Spinal cord (tissue), 10 donors: ENCODE data around the gene HERC2. TPM values are rescaled to one million over a fixed set of nuclear protein-coding genes. Genes with fewer than 3 reads are reported as not detected.
"Not testable (repeated sequence)": the region's sequence is repeated elsewhere in the genome, so short reads cannot be mapped to it uniquely, and the experiment has no call there.

Experiments used
- DNase-seq, 6 donors: peaks; one replicate each; pipeline versions ENCODE4 v3.0.0 to v3.0.0-alpha.2; 2013 to 2015; ENCODE audit warnings: low spot score in 6 of 6, low read depth in 4 of 6
- H3K27ac ChIP-seq: one replicate; pipeline ENCODE4 v1.5.1; 2013; ENCODE audit warnings: low read depth, low read length, control low read depth
- H3K27me3 ChIP-seq: one replicate; pipeline ENCODE4 v1.6.1; 2013; ENCODE audit warnings: low read length; ENCODE audit not compliant: control insufficient read depth, insufficient read depth
- H3K36me3 ChIP-seq: one replicate; pipeline ENCODE4 v1.6.1; 2013; ENCODE audit warnings: low read length; ENCODE audit not compliant: control insufficient read depth, insufficient read depth
- H3K4me1 ChIP-seq: one replicate; pipeline ENCODE4 v1.6.1; 2013; ENCODE audit warnings: low read length; ENCODE audit not compliant: control insufficient read depth, insufficient read depth
- H3K4me3 ChIP-seq: one replicate; pipeline ENCODE4 v1.5.1; 2013; ENCODE audit warnings: low read depth, low read length, control low read depth
- H3K9me3 ChIP-seq: one replicate; pipeline ENCODE4 v1.6.1; 2013; ENCODE audit warnings: low read length; ENCODE audit not compliant: control insufficient read depth, insufficient read depth
- WGBS: methylation state at CpG from one replicate; pipeline ENCODE4 v1.1.5; 2013; ENCODE audit warnings: missing lambda C conversion rate; ENCODE audit not compliant: insufficient coverage; 5-methylcytosine and 5-hydroxymethylcytosine counted together
- polyA plus RNA-seq, 2 donors: library from polyadenylated mRNA; unstranded; fragments of 120-200 nt; gene quantifications; one replicate each; pipeline ENCODE4 v1.2.1, GENCODE V29; 2013; ENCODE audit not compliant: insufficient read length in 2 of 2
- total RNA-seq, 2 donors: library from RNA; depleted of rRNA in 1 of 2; stranded (reverse); fragments of 120-200 nt in 1 of 2; fragments of >200 nt in 1 of 2; gene quantifications; one replicate each; pipeline versions ENCODE4 v1.2.3 to v1.2.4, GENCODE V29; 2013 to 2014
- donor health status: healthy.

Gene HERC2
- total and polyA plus RNA-seq, 4 donors, result 62.9 to 96.2 (median 78.5) TPM

- Histone ChIP-seq H3K4me3 (no peak overlapping the region), H3K27me3 (no peaks in the 10 kb centered on the region), H3K4me1 (no peaks in the 10 kb centered on the region), H3K27ac (no peak overlapping the region), H3K36me3 (peaks cover 42% of the 10 kb centered on the region), H3K9me3 (no peaks in the 10 kb centered on the region)
- no peak for DNase-seq
- WGBS, result 78% methylated on average over 2 of the region's 3 CpGs
These were observed 143.7 kb downstream of the HERC2 start for GRCh38 chr15:28178290-28178689.

GRCh38 chr15:28169366-28169765 lies 152.6 kb downstream of the HERC2 start:
- H3K27ac ChIP-seq, result no peak overlapping the region
- no peaks in the 10 kb centered on the region for H3K9me3 ChIP-seq
- no CpG with 5 or more reads among the region's 3 CpGs for WGBS
- H3K4me1 ChIP-seq, result no peaks in the 10 kb centered on the region
- H3K36me3 ChIP-seq, result peaks cover 25% of the 10 kb centered on the region
- H3K4me3 ChIP-seq, result no peak overlapping the region
- no peaks in the 10 kb centered on the region for H3K27me3 ChIP-seq
- peak in 2 of 6 donors; percentile 71 to 78 for DNase-seq

GRCh38 chr15:28168405-28169121 lies 153.4 kb downstream of the HERC2 start:
- 48% methylated on average over 12 of the region's 16 CpGs for WGBS
- peaks cover 27% of the 10 kb centered on the region for H3K36me3 ChIP-seq
- not testable (repeated sequence) for H3K27ac ChIP-seq

GRCh38 chr15:28167042-28167441 lies 154.9 kb downstream of the HERC2 start:
- H3K27me3 ChIP-seq, result no peaks in the 10 kb centered on the region
- no peak overlapping the region for H3K27ac ChIP-seq
- 93% methylated on average over 3 of the region's 3 CpGs for WGBS
- no peaks in the 10 kb centered on the region for H3K4me1 ChIP-seq
- no peak for DNase-seq
- no peak overlapping the region for H3K4me3 ChIP-seq
- no peaks in the 10 kb centered on the region for H3K9me3 ChIP-seq
- peaks cover 33% of the 10 kb centered on the region for H3K36me3 ChIP-seq

More at GRCh38 chr15:28168405-28169121, 153.4 kb downstream of the HERC2 start:
- not testable (repeated sequence) for H3K9me3 ChIP-seq, H3K4me3 ChIP-seq, H3K27me3 ChIP-seq, H3K4me1 ChIP-seq
- peak in 1 of 6 donors; percentile 38 for DNase-seq

- WGBS, result 100% methylated on average over 1 of the region's 1 CpG
- no peak overlapping the region for H3K4me3 ChIP-seq
These were observed 156.2 kb downstream of the HERC2 start for GRCh38 chr15:28165791-28166190.

GRCh38 chr15:28164876-28165275 lies 157.1 kb downstream of the HERC2 start:
- no peak overlapping the region for H3K27ac ChIP-seq
- H3K27me3 ChIP-seq, result no peaks in the 10 kb centered on the region
- H3K4me1 ChIP-seq, result no peaks in the 10 kb centered on the region
- H3K36me3 ChIP-seq, result peaks cover 36% of the 10 kb centered on the region
- H3K9me3 ChIP-seq, result no peaks in the 10 kb centered on the region
- no peak for DNase-seq
- H3K4me3 ChIP-seq, result no peak overlapping the region
- WGBS, result 98% methylated on average over 3 of the region's 3 CpGs

More at GRCh38 chr15:28165791-28166190, 156.2 kb downstream of the HERC2 start:
- Histone ChIP-seq H3K9me3 (no peaks in the 10 kb centered on the region), H3K27ac (no peak overlapping the region), H3K27me3 (no peaks in the 10 kb centered on the region), H3K4me1 (no peaks in the 10 kb centered on the region), H3K36me3 (peaks cover 36% of the 10 kb centered on the region)
- DNase-seq, result no peak

GRCh38 chr15:28154283-28154682 lies 167.7 kb downstream of the HERC2 start:
- DNase-seq, result no peak
- WGBS, result 87% methylated on average over 4 of the region's 4 CpGs
- Histone ChIP-seq H3K36me3 (peaks cover 12% of the 10 kb centered on the region), H3K27ac (no peak overlapping the region), H3K4me3 (no peak overlapping the region), H3K4me1 (no peaks in the 10 kb centered on the region), H3K9me3 (no peaks in the 10 kb centered on the region), H3K27me3 (no peaks in the 10 kb centered on the region)

- H3K27me3 ChIP-seq, result no peaks in the 10 kb centered on the region
- H3K4me1 ChIP-seq, result no peaks in the 10 kb centered on the region
- WGBS, result 63% methylated on average over 6 of the region's 13 CpGs
- DNase-seq, result no peak
- no peaks in the 10 kb centered on the region for H3K9me3 ChIP-seq
- H3K36me3 ChIP-seq, result peaks cover 12% of the 10 kb centered on the region
- H3K4me3 ChIP-seq, result no peak overlapping the region
- H3K27ac ChIP-seq, result no peak overlapping the region
These were observed 168.4 kb downstream of the HERC2 start for GRCh38 chr15:28153492-28154119.

- H3K4me1 ChIP-seq, H3K27me3 ChIP-seq, H3K27ac ChIP-seq, H3K9me3 ChIP-seq, H3K4me3 ChIP-seq, DNase-seq: not testable (repeated sequence)
- WGBS, result 100% methylated on average over 2 of the region's 8 CpGs
- peaks cover 12% of the 10 kb centered on the region for H3K36me3 ChIP-seq
These were observed 169.4 kb downstream of the HERC2 start for GRCh38 chr15:28152538-28152923.
